Measurements from ENCODE around the gene ZNF273.
A peak's percentile ranks its signal among the peaks of the same experiment; 100 is the strongest.

The ZNF273 gene

DNA sequence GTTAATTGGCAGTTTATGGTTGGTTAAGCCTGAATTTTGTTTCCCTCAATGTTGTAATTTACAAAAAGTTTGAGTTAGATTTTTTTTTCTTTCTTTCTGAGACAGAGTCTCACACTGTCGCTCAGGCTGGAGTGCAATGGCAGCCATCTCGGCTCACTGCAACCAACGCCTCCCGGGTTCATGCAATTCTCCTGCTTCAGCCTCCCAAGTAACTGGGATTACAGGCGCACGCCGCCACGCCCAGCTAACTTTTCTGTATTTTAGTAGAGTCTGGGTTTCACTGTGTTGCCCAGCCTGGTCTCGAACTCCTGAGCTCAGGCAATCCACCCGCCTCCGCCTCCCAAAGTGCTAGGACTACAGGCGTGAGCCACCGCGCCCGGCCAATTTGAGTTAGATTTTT is 935 bp downstream of the ZNF273 start:
- TF ChIP-seq, protein P1, sequence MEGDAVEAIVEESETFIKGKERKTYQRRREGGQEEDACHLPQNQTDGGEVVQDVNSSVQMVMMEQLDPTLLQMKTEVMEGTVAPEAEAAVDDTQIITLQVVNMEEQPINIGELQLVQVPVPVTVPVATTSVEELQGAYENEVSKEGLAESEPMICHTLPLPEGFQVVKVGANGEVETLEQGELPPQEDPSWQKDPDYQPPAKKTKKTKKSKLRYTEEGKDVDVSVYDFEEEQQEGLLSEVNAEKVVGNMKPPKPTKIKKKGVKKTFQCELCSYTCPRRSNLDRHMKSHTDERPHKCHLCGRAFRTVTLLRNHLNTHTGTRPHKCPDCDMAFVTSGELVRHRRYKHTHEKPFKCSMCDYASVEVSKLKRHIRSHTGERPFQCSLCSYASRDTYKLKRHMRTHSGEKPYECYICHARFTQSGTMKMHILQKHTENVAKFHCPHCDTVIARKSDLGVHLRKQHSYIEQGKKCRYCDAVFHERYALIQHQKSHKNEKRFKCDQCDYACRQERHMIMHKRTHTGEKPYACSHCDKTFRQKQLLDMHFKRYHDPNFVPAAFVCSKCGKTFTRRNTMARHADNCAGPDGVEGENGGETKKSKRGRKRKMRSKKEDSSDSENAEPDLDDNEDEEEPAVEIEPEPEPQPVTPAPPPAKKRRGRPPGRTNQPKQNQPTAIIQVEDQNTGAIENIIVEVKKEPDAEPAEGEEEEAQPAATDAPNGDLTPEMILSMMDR (IDR thresholded peaks at IDR 0.05; ENCODE audit: insufficient read depth, low read length, poor library complexity, severe bottlenecking): no peak
- peak overlapping the region; percentile 90 for H3K4me3 ChIP-seq (replicated peaks; ENCODE audit: low read depth, low read length)

DNA sequence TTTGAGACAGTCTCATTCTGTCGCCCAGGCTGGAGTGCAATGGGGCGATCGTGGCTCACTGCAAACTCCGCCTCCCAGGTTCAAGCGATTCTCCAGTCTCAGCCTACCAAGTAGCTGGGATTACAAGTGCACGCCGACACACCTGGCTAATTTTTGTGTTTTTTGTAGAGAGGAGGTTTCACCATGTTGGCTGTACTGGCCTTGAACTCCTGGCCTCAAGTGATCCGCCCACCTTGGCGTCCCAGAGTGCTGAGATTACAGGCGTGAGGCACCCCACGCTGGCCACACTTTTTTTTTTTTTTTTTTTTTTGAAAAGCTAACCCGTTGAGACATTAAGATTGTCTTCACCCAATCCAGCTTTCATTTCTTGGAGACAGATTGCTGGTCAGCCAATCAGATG is 2.1 kb downstream of the ZNF273 start:
- no peak for DNase-seq (ENCODE audit: extremely low read depth, insufficient read length)
- TF ChIP-seq, protein P1 (IDR thresholded peaks at IDR 0.05; ENCODE audit: insufficient read depth, low read length, poor library complexity, severe bottlenecking): no peak
- Histone ChIP-seq H3K4me3 (replicated peaks; ENCODE audit: low read depth, low read length) (no peak overlapping the region), H3K36me3 (ENCODE audit: control insufficient read depth, insufficient read depth, low read length) (no peaks in the 10 kb centered on the region; the same call in 1 of the 2 replicates), H3K27me3 (replicated peaks; ENCODE audit: control insufficient read depth, insufficient read depth, low read length) (no peaks in the 10 kb centered on the region)

More for the DNA sequence above, 935 bp downstream of the ZNF273 start:
- H3K36me3 ChIP-seq (ENCODE audit: control insufficient read depth, insufficient read depth, low read length): no peaks in the 10 kb centered on the region; the same call in 1 of the 2 replicates
- DNase-seq (ENCODE audit: extremely low read depth, insufficient read length): no peak
- no peaks in the 10 kb centered on the region for H3K27me3 ChIP-seq (replicated peaks; ENCODE audit: control insufficient read depth, insufficient read depth, low read length)

DNA sequence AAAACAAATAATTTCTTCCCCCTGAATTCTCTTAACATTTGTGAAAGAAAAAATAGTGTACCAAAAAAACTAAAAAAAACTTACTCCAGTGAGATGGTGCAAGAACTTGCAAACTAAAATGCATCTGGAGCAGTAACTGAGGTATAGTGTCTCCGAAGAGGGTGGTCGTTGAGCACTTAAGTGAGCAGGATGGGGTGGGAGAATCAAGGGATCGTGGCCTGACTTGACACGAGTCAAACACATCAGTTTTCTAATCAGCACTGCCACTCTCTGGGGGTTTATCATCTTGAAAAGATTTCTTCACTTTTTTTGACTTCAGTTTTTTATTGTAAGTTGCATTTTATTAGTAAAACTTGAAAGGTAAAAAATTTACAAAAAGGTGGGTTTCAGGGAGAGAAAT is 2.5 kb downstream of the ZNF273 start:
- H3K4me3 ChIP-seq (replicated peaks; ENCODE audit: low read depth, low read length): no peak overlapping the region

DNA sequence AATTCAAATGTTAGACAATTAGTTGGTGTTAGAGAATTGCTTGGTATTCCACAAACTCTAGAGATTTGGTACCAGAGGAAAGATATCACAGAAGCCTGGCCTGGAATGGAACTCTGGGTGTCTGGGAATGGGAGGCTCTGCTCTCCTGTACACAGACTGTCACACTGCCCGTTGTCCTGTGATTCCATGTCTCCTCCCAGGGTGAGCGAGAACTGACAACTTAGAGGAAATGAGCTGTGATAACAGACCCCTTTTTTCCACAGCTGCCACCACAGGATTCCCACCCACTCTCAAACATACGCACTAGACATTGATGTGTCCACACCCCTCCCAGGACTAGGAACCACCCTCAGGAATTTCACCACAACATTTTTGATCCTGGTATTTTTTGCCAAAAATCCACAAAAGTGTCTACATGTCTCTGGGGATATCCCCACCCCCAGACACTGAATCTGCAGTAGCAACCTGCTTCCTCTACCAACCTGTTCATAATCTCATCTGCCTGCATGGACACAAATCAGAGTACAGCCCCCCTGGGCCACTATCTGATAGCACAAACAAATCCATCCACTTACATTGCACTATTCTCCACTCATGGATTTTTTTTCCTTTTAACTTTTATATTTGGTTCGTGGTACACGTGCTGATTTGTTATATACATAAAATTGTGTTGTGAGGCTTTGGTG is 4.7 kb downstream of the ZNF273 start:
- Histone ChIP-seq H3K27me3 (replicated peaks; ENCODE audit: control insufficient read depth, insufficient read depth, low read length) (no peaks in the 10 kb centered on the region), H3K4me3 (replicated peaks; ENCODE audit: low read depth, low read length) (no peak overlapping the region), H3K36me3 (ENCODE audit: control insufficient read depth, insufficient read depth, low read length) (no peaks in the 10 kb centered on the region; the same call in 1 of the 2 replicates)
- no peak for DNase-seq (ENCODE audit: extremely low read depth, insufficient read length)
- TF ChIP-seq, protein P1 (IDR thresholded peaks at IDR 0.05; ENCODE audit: insufficient read depth, low read length, poor library complexity, severe bottlenecking): no peak

More for the DNA sequence above, 2.5 kb downstream of the ZNF273 start:
- TF ChIP-seq, protein P1 (IDR thresholded peaks at IDR 0.05; ENCODE audit: insufficient read depth, low read length, poor library complexity, severe bottlenecking): no peak
- Histone ChIP-seq H3K27me3 (replicated peaks; ENCODE audit: control insufficient read depth, insufficient read depth, low read length) (no peaks in the 10 kb centered on the region), H3K36me3 (ENCODE audit: control insufficient read depth, insufficient read depth, low read length) (no peaks in the 10 kb centered on the region; the same call in 1 of the 2 replicates)
- no peak for DNase-seq (ENCODE audit: extremely low read depth, insufficient read length)

DNA sequence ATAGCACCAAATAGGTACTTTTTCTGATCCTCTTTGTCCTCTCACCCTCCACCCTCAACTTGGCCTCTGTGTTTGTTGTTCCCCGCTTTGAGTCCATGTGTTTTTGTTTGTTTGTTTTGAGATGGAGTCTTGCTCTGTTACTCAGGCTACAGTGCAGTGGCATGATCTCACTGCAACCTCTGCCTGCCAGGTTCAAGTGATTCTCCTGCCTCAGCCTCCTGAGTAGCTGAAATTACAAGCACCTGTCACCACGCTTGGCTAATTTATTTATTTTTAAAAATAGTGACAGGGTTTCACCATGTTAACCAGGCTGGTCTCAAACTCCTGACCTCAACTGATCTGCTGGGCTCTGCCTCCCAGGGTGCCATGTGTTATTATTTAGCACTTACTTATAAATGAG is 5.3 kb downstream of the ZNF273 start:
- Histone ChIP-seq H3K36me3 (ENCODE audit: control insufficient read depth, insufficient read depth, low read length) (no peaks in the 10 kb centered on the region; the same call in 1 of the 2 replicates), H3K4me3 (replicated peaks; ENCODE audit: low read depth, low read length) (no peak overlapping the region), H3K27me3 (replicated peaks; ENCODE audit: control insufficient read depth, insufficient read depth, low read length) (no peaks in the 10 kb centered on the region)
- DNase-seq (ENCODE audit: extremely low read depth, insufficient read length): no peak
- TF ChIP-seq, protein P1 (IDR thresholded peaks at IDR 0.05; ENCODE audit: insufficient read depth, low read length, poor library complexity, severe bottlenecking): no peak

Measured in GM06990 (cell line).